ENCODE measurements around the gene CD38.

CD38 gene

GRCh38 chr4:15899511-15899910, 121.4 kb downstream of the CD38 start:
- DNase-seq (ENCODE audit: low read depth), result no peak

GRCh38 chr4:15901007-15901406, 122.9 kb downstream of the CD38 start:
- no peak for DNase-seq (ENCODE audit: low read depth)

- DNase-seq (ENCODE audit: low read depth), result no peak
These were observed 123.9 kb downstream of the CD38 start for GRCh38 chr4:15901998-15902397.

- no peak for DNase-seq (ENCODE audit: low read depth)
These were observed 124.6 kb downstream of the CD38 start for GRCh38 chr4:15902746-15903145.

Data from stimulated activated CD8-positive, alpha-beta memory T cell treated with anti-CD3 and anti-CD28 coated beads, Interleukin-12 subunit alpha, Interleukin-12 subunit beta, amount 100 ng/mL, for 4 hours (primary cell).